ENCODE measurements around the gene SERPINE2. TPM values are rescaled to one million over a fixed set of nuclear protein-coding genes. Genes with fewer than 3 reads are reported as not detected.

Gene SERPINE2
- total RNA-seq, 1 donor from 2014 or later = 36.0 TPM

- Mint-ChIP-seq H3K4me3 (no peak overlapping the region), H3K27me3 (ENCODE audit: low read depth) (no peaks in the 10 kb centered on the region), H3K27ac (ENCODE audit: unreplicated experiment) (no peak overlapping the region), H3K4me1 (peaks cover 9% of the 10 kb centered on the region), H3K36me3 (ENCODE audit: low read depth) (peaks cover 2% of the 10 kb centered on the region), H3K9me3 (peaks cover 4% of the 10 kb centered on the region)
- no peak for TF ChIP-seq CTCF (conservative IDR thresholded peaks at IDR 0.05)
- DNase-seq (ENCODE audit: low read depth, low spot score) = no peak
These were observed 13.2 kb downstream of the SERPINE2 start for GRCh38 chr2:224025874-224026273.

GRCh38 chr2:224024270-224024669 is 14.8 kb downstream of the SERPINE2 start:
- no peak for TF ChIP-seq CTCF (conservative IDR thresholded peaks at IDR 0.05)
- Mint-ChIP-seq H3K9me3 (peaks cover 4% of the 10 kb centered on the region), H3K27ac (ENCODE audit: unreplicated experiment) (no peak overlapping the region), H3K36me3 (ENCODE audit: low read depth) (peaks cover 2% of the 10 kb centered on the region), H3K27me3 (ENCODE audit: low read depth) (no peaks in the 10 kb centered on the region), H3K4me3 (no peak overlapping the region), H3K4me1 (peaks cover 9% of the 10 kb centered on the region)
- DNase-seq (ENCODE audit: low read depth, low spot score) = no peak

- H3K4me3 Mint-ChIP-seq = no peak overlapping the region
- no peak for DNase-seq (ENCODE audit: low read depth, low spot score)
- H3K27ac Mint-ChIP-seq (ENCODE audit: unreplicated experiment) = no peak overlapping the region
- no peaks in the 10 kb centered on the region for H3K27me3 Mint-ChIP-seq (ENCODE audit: low read depth)
- H3K9me3 Mint-ChIP-seq = peaks cover 4% of the 10 kb centered on the region
- H3K36me3 Mint-ChIP-seq (ENCODE audit: low read depth) = peaks cover 2% of the 10 kb centered on the region
- H3K4me1 Mint-ChIP-seq = peaks cover 7% of the 10 kb centered on the region
- no peak for TF ChIP-seq CTCF (conservative IDR thresholded peaks at IDR 0.05)
These were observed 15.9 kb downstream of the SERPINE2 start for GRCh38 chr2:224023188-224023587.

GRCh38 chr2:224022486-224022885 is 16.6 kb downstream of the SERPINE2 start:
- no peak for DNase-seq (ENCODE audit: low read depth, low spot score)
- Mint-ChIP-seq H3K9me3 (peaks cover 4% of the 10 kb centered on the region), H3K4me3 (no peak overlapping the region), H3K27me3 (ENCODE audit: low read depth) (no peaks in the 10 kb centered on the region), H3K4me1 (peaks cover under 1% of the 10 kb centered on the region), H3K36me3 (ENCODE audit: low read depth) (peaks cover 2% of the 10 kb centered on the region), H3K27ac (ENCODE audit: unreplicated experiment) (no peak overlapping the region)
- no peak for TF ChIP-seq CTCF (conservative IDR thresholded peaks at IDR 0.05)

- TF ChIP-seq CTCF (conservative IDR thresholded peaks at IDR 0.05) = no peak
- H3K9me3 Mint-ChIP-seq = peaks cover 4% of the 10 kb centered on the region
- DNase-seq (ENCODE audit: low read depth, low spot score) = no peak
- no peak overlapping the region for H3K27ac Mint-ChIP-seq (ENCODE audit: unreplicated experiment)
- H3K4me1 Mint-ChIP-seq = no peaks in the 10 kb centered on the region
- no peaks in the 10 kb centered on the region for H3K27me3 Mint-ChIP-seq (ENCODE audit: low read depth)
- no peak overlapping the region for H3K4me3 Mint-ChIP-seq
- H3K36me3 Mint-ChIP-seq (ENCODE audit: low read depth) = peaks cover 2% of the 10 kb centered on the region
These were observed 18.6 kb downstream of the SERPINE2 start for GRCh38 chr2:224020523-224020922.

GRCh38 chr2:224017957-224018356 is 21.1 kb downstream of the SERPINE2 start:
- no peak for DNase-seq (ENCODE audit: low read depth, low spot score)
- peaks cover 4% of the 10 kb centered on the region for H3K9me3 Mint-ChIP-seq

More at GRCh38 chr2:224017957-224018356, 21.1 kb downstream of the SERPINE2 start:
- no peak overlapping the region for H3K27ac Mint-ChIP-seq (ENCODE audit: unreplicated experiment)
- H3K4me3 Mint-ChIP-seq = no peak overlapping the region
- H3K4me1 Mint-ChIP-seq = peaks cover 5% of the 10 kb centered on the region
- TF ChIP-seq CTCF (conservative IDR thresholded peaks at IDR 0.05) = no peak
- no peaks in the 10 kb centered on the region for H3K27me3 Mint-ChIP-seq (ENCODE audit: low read depth)
- H3K36me3 Mint-ChIP-seq (ENCODE audit: low read depth) = peaks cover 2% of the 10 kb centered on the region
